HS-27A (cell line): ENCODE results near the gene MTMR8.
"Not testable (repeated sequence)": the region's sequence is repeated elsewhere in the genome, so short reads cannot be mapped to it uniquely, and the experiment has no call there.

Experiments
- DNase-seq: peaks from one replicate; pipeline ENCODE4 v3.0.0-alpha.2; 2012; ENCODE audit warnings: low read depth, missing footprints

MTMR8 gene

GRCh38 chrX:64394874-64395567, at the start of gene MTMR8:
Gene MTMR8, minus strand, starts transcription at chrX:64395452. Its CDS starts 89 bp downstream, at chrX:64395363.
- no peak for DNase-seq

DNA sequence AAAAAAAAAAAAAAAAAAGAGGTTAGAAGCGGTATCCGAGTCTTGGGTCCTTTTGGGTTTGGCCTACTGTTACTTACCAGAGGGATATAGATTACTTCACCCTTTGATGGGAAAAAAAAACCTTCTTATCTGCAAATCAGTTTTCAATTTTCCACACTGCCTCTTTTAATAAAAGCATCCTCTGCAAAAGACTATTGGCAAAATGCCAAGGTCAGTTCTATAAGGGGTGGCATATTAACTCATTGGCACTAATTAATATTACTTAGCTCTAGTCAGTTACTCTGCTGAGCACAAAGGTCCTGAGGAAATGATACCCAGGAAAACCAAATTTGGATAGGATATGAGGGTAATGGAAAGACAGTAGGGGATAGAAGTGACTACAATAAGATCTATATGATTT, 44.3 kb upstream of the MTMR8 start:
- no peak for DNase-seq

GRCh38 chrX:64437665-64438064, 42.4 kb upstream of the MTMR8 start:
- DNase-seq: no peak

DNA sequence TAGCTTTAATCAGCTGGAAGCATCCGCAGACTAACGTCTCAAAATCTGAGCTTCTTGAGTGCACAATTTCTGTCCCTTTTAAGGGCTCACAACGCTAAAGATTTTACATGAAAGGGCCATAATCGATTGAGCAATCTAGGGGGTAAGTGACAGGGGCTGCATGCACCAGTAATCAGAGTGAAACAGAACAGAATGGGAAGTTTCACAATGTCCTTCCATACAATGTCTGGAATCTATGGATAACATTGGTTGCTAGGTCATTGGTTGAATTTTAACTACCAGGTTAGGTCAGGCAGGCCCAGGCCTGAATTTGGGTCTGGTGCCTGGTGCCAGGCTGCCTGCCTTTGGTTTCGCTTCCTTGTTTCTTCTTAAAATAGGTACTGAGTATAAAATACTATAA, 42.0 kb upstream of the MTMR8 start:
- no peak for DNase-seq

- DNase-seq: no peak
Measured at GRCh38 chrX:64428371-64428770, 33.1 kb upstream of the MTMR8 start.

GRCh38 chrX:64427787-64428186, 32.5 kb upstream of the MTMR8 start:
- no peak for DNase-seq

DNA sequence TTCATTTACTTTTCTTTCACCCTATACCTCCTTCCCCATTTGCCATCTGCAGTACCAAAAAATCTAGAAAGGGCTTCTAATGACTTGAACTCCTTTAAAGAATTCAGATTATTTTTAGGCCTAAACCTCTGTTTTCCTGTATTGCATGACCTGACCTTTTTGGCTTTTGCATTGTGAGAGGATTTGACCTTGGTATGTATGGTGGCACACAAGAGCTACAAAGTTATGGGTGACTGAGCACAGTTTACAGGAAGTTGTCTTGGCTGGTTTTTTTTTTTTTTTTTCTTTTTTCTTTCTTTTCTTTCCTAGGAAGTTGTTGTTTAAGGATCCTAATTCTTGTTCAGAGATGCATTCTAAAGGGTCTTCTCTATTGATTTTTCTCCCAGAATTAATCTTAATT, 32.0 kb upstream of the MTMR8 start:
- DNase-seq: no peak

- DNase-seq: not testable (repeated sequence)
Measured at GRCh38 chrX:64409730-64410129, 14.5 kb upstream of the MTMR8 start.

- no peak for DNase-seq
Measured at GRCh38 chrX:64398088-64398487, 2.8 kb upstream of the MTMR8 start.

GRCh38 chrX:64395568-64395929, 297 bp upstream of the MTMR8 start:
- DNase-seq: no peak

- DNase-seq: no peak
Measured at GRCh38 chrX:64394059-64394873, 986 bp downstream of the MTMR8 start.

GRCh38 chrX:64389489-64389888, 5.8 kb downstream of the MTMR8 start:
- no peak for DNase-seq

DNA sequence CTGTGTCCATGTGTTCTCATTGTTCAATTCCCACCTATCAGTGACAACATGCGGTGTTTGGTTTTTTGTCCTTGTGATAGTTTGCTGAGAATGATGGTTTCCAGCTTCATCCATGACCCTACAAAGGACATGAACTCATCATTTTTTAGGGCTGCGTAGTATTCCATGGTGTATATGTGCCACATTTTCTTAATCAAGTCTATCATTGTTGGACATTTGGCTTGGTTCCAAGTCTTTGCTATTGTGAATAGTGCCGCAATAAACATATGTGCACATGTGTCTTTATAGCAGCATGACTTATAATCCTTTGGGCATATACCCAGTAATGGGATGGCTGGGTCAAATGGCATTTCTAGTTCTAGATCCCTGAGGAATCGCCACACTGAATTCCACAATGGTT, 14.5 kb downstream of the MTMR8 start:
- not testable (repeated sequence) for DNase-seq

- no peak for DNase-seq
Measured at GRCh38 chrX:64379924-64380323, 15.3 kb downstream of the MTMR8 start.

GRCh38 chrX:64377753-64378152, 17.5 kb downstream of the MTMR8 start:
- no peak for DNase-seq

DNA sequence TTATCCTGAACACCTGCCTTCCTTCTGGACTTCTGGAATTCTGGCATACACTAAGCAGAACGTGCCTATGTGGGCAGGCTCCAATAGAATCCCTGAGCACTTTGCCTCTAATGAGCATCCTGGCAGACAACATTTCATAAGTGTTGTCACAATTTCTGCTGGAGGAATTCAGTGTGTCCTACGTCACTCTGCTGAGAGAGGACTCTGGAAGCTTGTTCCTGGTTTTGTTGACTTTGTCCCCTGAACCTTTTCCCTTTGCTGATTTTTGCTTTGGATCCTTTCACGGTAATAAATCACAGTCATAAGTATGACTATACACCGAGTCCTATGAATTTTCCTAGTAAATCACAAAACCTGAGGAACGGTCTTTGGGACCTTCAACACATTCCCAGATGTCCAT, 43.2 kb downstream of the MTMR8 start:
- no peak for DNase-seq

- DNase-seq: no peak
Measured at GRCh38 chrX:64350521-64350920, 44.7 kb downstream of the MTMR8 start.

GRCh38 chrX:64350047-64350446, 45.2 kb downstream of the MTMR8 start:
- DNase-seq: no peak

GRCh38 chrX:64342811-64343210, 52.4 kb downstream of the MTMR8 start:
- no peak for DNase-seq

GRCh38 chrX:64338296-64338695, 57.0 kb downstream of the MTMR8 start:
- DNase-seq: no peak

DNA sequence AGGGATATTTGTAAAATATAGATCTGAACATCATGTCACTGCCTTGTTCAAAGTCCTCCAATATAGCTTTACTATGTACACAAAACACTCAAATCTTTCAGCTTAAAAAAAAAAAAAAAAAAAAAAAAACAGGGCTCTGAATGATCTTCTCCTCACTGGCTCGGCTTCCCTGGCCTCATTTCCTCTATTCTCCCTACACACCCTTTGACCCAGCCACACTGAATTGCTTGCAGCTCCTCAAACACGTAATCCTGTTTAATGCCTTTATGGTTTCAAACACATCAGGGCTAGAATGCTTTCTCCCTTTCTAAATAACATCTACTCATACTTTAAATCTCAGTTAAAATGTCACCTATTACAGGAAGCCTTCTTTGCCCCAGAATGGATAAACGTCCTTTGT, 60.8 kb downstream of the MTMR8 start:
- DNase-seq: no peak

GRCh38 chrX:64330284-64330683, 65.0 kb downstream of the MTMR8 start:
- no peak for DNase-seq

DNA sequence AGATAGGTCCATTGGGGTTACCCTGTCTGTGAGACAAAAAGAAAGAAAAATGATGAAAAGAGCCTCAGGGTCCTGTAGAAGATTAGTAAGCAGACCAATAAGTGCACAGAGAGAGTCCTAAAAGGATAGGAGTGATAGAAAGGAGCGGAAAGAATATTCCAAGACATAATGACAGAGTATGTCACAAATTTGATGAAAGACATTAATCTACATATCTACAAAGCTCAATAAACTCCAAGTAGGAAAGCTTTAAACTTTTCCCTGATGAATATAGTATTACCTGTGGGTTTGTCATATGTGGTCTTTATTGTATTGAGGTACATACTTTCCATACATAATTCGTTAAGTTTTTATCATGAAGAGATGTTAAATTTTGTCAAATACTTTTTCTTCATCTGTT, 73.7 kb downstream of the MTMR8 start:
- DNase-seq: no peak

- no peak for DNase-seq
Measured at GRCh38 chrX:64313624-64314023, 81.6 kb downstream of the MTMR8 start.
